GM12878 (cell line): ENCODE data around the gene COPZ1. TPM values are rescaled to one million over a fixed set of nuclear protein-coding genes. Genes with fewer than 3 reads are reported as not detected.
A peak's percentile ranks its signal among the peaks of the same experiment; 100 is the strongest.

Experiments used
- ATF2 ChIP-seq: IDR thresholded peaks from 2 replicates; pipeline ENCODE4 v1.6.1; 2012; ENCODE audit warnings: low read length, inconsistent platforms
- FOXK2 ChIP-seq: fragments of 450-650 bp; IDR thresholded peaks from 2 replicates; pipeline ENCODE4 v1.6.1; 2017; ENCODE audit warnings: mild to moderate bottlenecking, moderate library complexity
- NFIC ChIP-seq: IDR thresholded peaks from 2 replicates; pipeline ENCODE4 v1.6.1; 2012; ENCODE audit warnings: low read depth, mild to moderate bottlenecking, inconsistent platforms, low read length, moderate library complexity
- POU2F2 ChIP-seq: IDR thresholded peaks from 3 replicates; pipeline ENCODE4 v1.6.1; 2011; ENCODE audit warnings: low read depth, mild to moderate bottlenecking, low read length, borderline replicate concordance
- PRDM15 ChIP-seq: fragments of 450-650 bp; formaldehyde crosslinking; IDR thresholded peaks from 2 replicates; pipeline ENCODE4 v1.4.0; 2020; ENCODE audit warnings: mild to moderate bottlenecking, moderate library complexity
- RAD21 ChIP-seq: IDR thresholded peaks from 2 replicates; pipeline ENCODE4 v1.6.1; 2011; ENCODE audit warnings: mild to moderate bottlenecking, low read depth, low read length, moderate library complexity; ENCODE audit not compliant: insufficient read depth
- SRF ChIP-seq, 2 experiments: IDR thresholded peaks; 2 replicates each; pipeline ENCODE4 v1.6.1; 2011; ENCODE audit warnings: low read depth in 2 of 2, low read length in 2 of 2, mild to moderate bottlenecking in 1 of 2, moderate library complexity in 1 of 2
- TCF3 ChIP-seq: IDR thresholded peaks from 2 replicates; pipeline ENCODE4 v1.6.1; 2012; ENCODE audit warnings: low read depth, mild to moderate bottlenecking, low read length, borderline replicate concordance; ENCODE audit not compliant: insufficient read depth
- TCF7 ChIP-seq: IDR thresholded peaks from 2 replicates; pipeline ENCODE4 v1.6.1; 2014; ENCODE audit warnings: antibody characterized with exemption, borderline replicate concordance
- ZBTB33 ChIP-seq: fragments of 450-650 bp; IDR thresholded peaks from 2 replicates; pipeline ENCODE4 v1.6.1; 2017; ENCODE audit warnings: mild to moderate bottlenecking
- ZNF207 ChIP-seq: fragments of 450-650 bp; IDR thresholded peaks from 2 replicates; pipeline ENCODE4 v1.6.1; 2014; ENCODE audit warnings: antibody characterized with exemption, mild to moderate bottlenecking, borderline replicate concordance
- ZNF217 ChIP-seq: fragments of 450-650 bp; IDR thresholded peaks from 2 replicates; pipeline ENCODE4 v1.6.1; 2017; ENCODE audit warnings: antibody characterized with exemption, mild to moderate bottlenecking
- ZNF384 ChIP-seq: IDR thresholded peaks from 2 replicates; pipeline ENCODE4 v1.6.1; 2012; ENCODE audit warnings: low read depth, mild to moderate bottlenecking, low read length, improper control_type of control experiment, borderline replicate concordance
- ZNF687 ChIP-seq: fragments of 450-650 bp; IDR thresholded peaks from 2 replicates; pipeline ENCODE4 v1.6.1; 2017; ENCODE audit warnings: mild to moderate bottlenecking, moderate library complexity
- polyA plus RNA-seq, 11 experiments: library from polyadenylated mRNA; depleted of rRNA in 4 of 11; unstranded in 6 of 11; stranded (reverse) in 5 of 11; fragments of >200 nt; fragmentation: Nextera tagmentation in 4 of 11; fragmentation: Illumina TruSeq in 1 of 11; extraction: Ambion mirVana in 4 of 11; extraction: Trizol in 1 of 11; gene quantifications; 1 replicate in 1 of 11; 2 replicates in 10 of 11; pipeline versions ENCODE4 v1.2.1 to v1.2.3, GENCODE V29; 2011 to 2016; ENCODE audit warnings: inconsistent platforms in 2 of 11, missing spikeins in 2 of 11, low read depth in 1 of 11
- total RNA-seq, 4 experiments: library from RNA; depleted of rRNA in 3 of 4; stranded (reverse); fragments of >200 nt in 3 of 4; fragmentation: Illumina TruSeq in 1 of 4; extraction: Trizol in 1 of 4; gene quantifications; 2 replicates each; pipeline versions ENCODE4 v1.2.1 to v1.2.3, GENCODE V29; 2013 to 2021
- TF ChIP-seq, protein P1 (sequence below): IDR thresholded peaks from 2 replicates; pipeline ENCODE4 v1.6.1; 2012; ENCODE audit warnings: low read depth, low read length, improper control_type of control experiment

Gene COPZ1
- total and polyA plus RNA-seq, 10 of the 15 experiments (the other 5 are each of a cell fraction or from before 2014, with no cell fraction given), result 112 to 378 (median 184) TPM

GRCh38 chr12:54280468-54281260, 44.3 kb upstream of the COPZ1 start, which contains the start of gene HNRNPA1 (continued):
- no peak; the same call in 1 of the 2 replicates for TF ChIP-seq ATF2
- no peak for TF ChIP-seq SRF (IDR thresholded peaks at IDR 0.05; ENCODE audit: low read depth in 2 of 2, low read length in 2 of 2)
- TF ChIP-seq FOXK2, result no peak
- peak; percentile 91 for TF ChIP-seq ZNF207
- TF ChIP-seq, protein P1, sequence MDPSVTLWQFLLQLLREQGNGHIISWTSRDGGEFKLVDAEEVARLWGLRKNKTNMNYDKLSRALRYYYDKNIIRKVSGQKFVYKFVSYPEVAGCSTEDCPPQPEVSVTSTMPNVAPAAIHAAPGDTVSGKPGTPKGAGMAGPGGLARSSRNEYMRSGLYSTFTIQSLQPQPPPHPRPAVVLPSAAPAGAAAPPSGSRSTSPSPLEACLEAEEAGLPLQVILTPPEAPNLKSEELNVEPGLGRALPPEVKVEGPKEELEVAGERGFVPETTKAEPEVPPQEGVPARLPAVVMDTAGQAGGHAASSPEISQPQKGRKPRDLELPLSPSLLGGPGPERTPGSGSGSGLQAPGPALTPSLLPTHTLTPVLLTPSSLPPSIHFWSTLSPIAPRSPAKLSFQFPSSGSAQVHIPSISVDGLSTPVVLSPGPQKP, result no peak
- peak; percentile 69 for TF ChIP-seq ZNF687
- no peak for TF ChIP-seq ZBTB33
- TF ChIP-seq TCF7, result no peak
- no peak for TF ChIP-seq NFIC
- no peak for TF ChIP-seq ZNF217
- no peak for TF ChIP-seq ZNF384
- no peak for TF ChIP-seq PRDM15 (CRISPR knock-in tag)
- peak; percentile 94 for TF ChIP-seq POU2F2
- TF ChIP-seq RAD21, result no peak
- peak; percentile 68; the same call in 1 of the 2 replicates for TF ChIP-seq TCF3
